Thyroid gland (tissue), 4 donors: ENCODE results near the gene MMP11.

ENCODE experiments used
- POLR2A ChIP-seq, 2 donors: fragments of 450-650 bp; IDR thresholded peaks; one replicate each; pipeline ENCODE4 v1.6.1; 2017; ENCODE audit warnings: antibody characterized with exemption in 2 of 2, mild to moderate bottlenecking in 2 of 2, moderate library complexity in 1 of 2
- TF ChIP-seq, protein P1 (sequence below), 6 experiments: fragments of 200-600 bp in 3 of 6; fragments of 450-650 bp in 3 of 6; sonication (generic) in 3 of 6; IDR thresholded peaks; one replicate each; pipeline ENCODE4 v1.5.1; 2016 to 2019; ENCODE audit warnings: antibody characterized with exemption in 6 of 6, mild to moderate bottlenecking in 2 of 6, inconsistent platforms in 1 of 6, moderate library complexity in 1 of 6

GRCh38 chr22:23764899-23765881, 7.5 kb upstream of the MMP11 start:
- TF ChIP-seq, protein P1, sequence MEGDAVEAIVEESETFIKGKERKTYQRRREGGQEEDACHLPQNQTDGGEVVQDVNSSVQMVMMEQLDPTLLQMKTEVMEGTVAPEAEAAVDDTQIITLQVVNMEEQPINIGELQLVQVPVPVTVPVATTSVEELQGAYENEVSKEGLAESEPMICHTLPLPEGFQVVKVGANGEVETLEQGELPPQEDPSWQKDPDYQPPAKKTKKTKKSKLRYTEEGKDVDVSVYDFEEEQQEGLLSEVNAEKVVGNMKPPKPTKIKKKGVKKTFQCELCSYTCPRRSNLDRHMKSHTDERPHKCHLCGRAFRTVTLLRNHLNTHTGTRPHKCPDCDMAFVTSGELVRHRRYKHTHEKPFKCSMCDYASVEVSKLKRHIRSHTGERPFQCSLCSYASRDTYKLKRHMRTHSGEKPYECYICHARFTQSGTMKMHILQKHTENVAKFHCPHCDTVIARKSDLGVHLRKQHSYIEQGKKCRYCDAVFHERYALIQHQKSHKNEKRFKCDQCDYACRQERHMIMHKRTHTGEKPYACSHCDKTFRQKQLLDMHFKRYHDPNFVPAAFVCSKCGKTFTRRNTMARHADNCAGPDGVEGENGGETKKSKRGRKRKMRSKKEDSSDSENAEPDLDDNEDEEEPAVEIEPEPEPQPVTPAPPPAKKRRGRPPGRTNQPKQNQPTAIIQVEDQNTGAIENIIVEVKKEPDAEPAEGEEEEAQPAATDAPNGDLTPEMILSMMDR (IDR thresholded peaks at IDR 0.05): no peak
- TF ChIP-seq POLR2A (IDR thresholded peaks at IDR 0.05): no peak
